ENCODE measurements around the gene ERBB2.
"Not testable (repeated sequence)": the region's sequence is repeated elsewhere in the genome, so short reads cannot be mapped to it uniquely, and the experiment has no call there.

Gene ERBB2

DNA sequence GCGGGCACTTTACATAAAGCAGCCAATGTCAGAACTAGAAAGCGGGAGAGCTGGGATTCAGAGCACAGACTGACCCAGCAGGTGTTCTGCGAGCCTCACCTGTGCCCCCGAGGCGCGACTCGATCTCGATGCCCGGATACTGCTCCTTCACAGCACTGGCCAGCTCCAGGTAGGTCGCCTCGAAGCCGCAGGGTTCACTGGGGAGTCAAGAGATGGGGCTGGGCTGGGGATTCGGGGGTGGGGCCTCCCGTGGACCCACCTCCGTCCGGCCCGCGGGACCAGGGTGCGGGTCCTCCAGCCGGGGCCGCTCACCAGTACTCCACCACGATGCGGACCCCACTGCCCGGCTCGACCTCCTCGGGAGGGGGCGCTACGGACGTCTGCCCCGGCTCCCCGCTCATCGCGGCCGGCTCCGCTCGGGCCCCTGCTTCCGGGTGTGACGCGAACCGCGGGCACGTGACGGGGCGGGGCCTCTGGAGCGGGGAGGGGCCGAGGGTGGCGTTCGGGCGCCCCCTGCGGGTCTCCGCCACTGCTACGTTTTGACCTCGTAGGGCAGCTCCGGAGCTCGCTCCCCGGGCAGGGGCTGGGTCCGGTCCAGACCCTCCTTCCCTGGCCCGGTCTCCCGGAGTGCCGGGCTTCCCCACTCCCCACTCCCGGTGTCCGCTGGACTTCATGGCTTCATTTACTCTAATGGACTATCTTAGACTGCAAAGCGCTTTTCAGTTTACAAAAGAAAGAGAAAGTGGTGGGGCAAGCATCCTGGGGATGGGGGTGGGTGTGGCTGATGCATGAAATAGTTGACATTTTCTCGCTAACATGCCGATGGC, 30.4 kb downstream of the ERBB2 start, which contains the start of gene MIEN1:
Gene MIEN1, minus strand, starts transcription at position 438 of the 827 bp plus-strand sequence. Its CDS starts 37 bp downstream, at position 401.
- DNase-seq = peak; percentile 81 to 87

DNA sequence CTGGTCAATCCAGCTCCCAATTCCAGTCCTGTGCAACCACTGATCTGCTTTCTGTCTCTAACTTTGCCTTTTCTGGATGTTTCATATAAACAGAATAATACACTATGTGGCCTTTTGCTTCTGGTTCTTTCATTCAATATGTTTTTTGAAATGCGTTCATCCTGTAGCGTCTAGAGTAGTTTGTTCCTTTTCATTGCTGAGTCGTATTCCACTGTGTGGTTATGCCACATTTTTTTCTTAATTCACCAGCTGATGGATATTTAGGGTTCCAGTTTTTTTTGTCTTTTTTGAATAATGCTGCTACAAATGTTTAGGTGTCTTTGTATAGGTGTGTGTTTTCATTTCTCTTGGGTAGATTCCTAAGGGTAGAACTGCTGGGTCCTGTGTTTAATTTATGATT, 32.7 kb downstream of the ERBB2 start:
- no peak for DNase-seq

DNA sequence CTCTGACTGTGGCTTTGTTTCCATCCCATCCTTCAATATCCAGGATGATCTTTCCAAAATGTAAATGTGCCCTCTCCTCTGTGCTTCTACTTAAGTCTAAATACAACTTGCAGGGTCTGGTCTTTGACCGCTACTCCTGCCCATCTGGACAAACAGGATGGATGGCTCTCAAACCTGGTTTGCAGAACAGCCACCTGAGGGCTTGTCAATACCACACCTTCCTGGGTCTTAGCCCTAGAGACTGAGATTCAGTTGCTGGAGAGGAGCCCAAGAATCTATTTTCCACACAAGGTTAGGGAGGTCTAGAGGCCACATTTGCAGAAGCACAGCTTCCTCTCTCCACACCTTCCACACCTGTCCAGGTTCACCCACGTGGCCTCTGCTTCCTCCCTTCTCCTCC, 36.0 kb downstream of the ERBB2 start:
- no peak for DNase-seq

DNA sequence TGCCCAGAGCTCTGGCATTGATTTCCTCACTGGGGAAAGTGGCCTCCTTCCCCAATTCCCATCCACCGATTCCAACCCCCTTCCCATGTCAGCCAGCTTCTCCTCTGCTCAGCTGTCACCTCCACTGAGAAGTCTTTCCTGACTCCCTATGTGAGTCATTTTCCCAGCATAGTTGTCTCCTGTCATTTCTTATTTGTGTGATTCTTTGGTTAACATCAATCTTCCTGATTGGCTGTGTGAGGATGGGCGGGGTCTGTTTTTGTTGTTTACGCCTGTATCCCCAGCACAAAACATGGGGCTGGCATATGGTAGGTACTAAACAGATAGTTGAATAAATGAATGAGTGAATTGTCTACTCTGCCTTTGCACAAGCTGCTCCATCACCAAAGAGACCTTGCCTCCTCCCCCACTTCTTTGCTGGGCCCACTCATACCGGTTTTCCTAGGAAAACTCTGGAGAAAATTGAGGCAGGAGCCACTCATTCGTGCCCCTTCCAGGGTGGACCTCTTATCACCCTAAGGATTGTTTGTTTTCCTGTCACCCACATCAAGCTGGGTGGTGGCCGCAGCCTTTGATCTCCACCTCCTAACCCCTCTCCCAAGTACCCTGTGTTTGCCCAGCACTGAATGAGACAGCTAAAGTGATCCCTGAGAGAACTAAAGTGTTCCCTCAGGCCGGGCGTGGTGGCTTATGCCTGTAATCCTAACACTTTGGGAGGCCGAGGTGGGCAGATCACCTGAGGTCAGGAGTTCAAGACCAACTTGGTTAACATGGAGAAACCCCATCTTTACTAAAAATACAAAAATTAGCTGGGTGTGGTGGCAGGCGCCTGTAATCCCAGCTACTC, 36.7 kb downstream of the ERBB2 start:
- DNase-seq = no peak

DNA sequence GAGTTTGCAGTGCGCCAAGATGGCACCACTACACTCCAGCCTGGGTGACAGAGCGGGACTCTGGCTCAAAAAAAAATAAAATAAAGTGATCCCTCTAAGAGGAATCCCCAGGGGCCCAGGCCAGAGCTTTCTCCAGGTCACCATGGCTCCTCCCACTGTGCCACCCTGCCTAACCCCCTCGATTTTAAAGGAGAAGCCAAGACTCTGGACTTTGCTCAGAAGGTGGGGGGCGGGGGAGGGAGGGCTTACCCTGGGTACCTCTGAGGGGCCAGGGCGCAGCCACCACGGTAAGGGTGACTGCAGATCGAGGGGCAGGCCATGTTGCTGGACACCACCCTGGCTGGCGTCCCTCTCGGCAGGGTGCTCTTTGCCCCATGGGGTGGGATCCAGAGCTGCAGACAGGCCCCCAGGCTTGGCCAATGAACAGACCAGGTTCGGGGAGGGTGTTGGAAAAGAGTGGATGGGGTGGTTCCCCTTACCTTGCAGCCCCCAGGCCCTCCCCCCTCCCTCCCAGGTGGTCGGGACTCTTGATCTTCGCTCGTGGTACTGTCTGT, 37.4 kb downstream of the ERBB2 start:
- DNase-seq = no peak

DNA sequence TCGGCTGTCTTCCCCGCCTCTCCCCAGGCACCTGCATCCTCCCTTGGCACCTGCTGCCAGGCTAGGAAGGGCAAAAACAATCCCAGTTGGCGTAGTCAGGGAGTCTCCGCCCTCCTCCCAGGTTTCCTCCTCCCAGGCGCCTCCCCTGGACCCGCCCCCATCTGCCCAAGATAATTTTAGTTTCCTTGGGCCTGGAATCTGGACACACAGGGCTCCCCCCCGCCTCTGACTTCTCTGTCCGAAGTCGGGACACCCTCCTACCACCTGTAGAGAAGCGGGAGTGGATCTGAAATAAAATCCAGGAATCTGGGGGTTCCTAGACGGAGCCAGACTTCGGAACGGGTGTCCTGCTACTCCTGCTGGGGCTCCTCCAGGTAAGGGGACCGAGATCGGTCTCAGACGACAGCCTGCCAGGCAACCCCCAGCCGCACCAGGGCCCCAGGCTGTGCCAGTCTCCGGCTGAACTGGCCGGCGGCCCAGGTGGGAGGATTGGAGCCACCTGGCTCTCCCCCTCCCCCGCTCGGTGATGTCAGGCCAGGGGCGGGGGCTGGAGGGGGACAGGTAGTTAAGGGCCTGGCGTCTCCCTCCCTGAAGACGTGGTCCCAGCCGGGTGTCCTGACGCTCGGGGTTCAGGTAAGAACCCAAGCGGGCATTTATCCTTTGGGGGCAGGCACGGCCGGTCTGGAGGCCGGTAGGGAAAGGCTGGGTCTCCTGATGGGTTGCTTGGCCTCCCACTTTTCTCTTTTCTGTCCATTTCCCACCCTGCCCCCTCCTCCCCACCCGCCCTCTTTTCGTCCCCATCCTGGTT, 38.1 kb downstream of the ERBB2 start, which contains the start of gene GRB7:
Gene GRB7, plus strand, starts transcription at position 179 of the 808 bp plus-strand sequence. CDS start 4,364 bp downstream, outside the sequence.
- DNase-seq = peak; percentile 93 to 95

DNA sequence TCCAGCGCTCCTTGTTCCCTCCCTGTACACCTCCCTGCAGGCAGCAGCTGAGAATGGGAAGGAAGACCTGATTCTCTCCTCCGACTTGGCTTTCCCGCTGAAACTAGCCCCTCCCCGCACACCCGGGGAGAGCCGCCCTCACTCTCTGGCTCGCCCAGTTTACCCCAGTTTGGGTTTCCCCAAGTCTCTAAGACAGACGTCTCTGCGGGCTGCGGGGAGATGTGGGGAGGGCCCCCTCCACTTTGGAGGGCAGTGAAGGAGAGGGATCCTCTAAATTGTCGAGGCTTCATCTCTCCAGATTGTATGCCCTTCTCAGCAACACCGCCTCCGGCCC, 38.7 kb downstream of the ERBB2 start:
- DNase-seq = peak; percentile 67 to 69

DNA sequence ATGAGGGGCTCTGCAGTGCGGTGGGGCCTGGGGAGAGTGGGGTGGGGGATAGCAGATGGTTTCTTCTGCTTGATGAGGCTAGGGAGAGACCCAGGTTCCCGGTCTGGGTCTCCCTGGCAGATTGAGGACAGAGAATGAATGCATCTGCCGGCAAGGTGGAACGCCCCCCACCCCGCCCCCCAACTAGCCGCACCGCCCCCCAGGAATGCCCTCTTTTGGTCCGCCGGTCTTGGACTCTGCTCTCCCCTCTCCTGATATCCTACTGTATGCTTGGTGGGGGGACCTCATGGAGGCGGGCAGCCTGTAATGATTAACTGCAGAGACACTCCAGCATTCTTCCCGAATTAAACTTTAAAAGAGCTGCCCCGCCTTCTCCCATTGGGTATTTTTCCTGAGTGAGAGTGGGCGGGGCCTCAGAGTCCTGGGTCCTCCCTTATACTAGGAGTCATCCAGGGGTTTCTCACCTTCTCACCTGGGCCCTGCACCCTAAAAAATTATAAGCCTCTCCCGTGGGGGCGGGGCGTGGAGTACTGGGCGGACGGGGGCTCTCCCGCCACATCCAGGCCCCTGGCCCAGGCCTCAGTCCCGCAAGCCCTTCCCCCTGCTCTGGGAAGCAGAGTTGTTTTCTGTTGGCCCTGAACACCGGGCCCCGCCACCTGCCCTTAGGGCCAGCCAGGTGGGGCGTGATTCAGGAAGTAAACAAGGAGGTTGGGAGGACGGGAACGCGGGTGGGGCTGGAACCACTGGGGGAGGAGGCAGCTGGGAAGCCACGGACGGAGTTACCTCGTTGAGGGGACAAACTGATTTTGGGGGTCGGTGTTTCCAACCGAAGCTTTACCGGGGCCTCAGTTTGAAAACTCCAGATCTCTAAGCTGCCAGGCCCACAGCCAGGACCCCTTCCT, 39.4 kb downstream of the ERBB2 start:
- DNase-seq = peak; percentile 73 to 87

DNA sequence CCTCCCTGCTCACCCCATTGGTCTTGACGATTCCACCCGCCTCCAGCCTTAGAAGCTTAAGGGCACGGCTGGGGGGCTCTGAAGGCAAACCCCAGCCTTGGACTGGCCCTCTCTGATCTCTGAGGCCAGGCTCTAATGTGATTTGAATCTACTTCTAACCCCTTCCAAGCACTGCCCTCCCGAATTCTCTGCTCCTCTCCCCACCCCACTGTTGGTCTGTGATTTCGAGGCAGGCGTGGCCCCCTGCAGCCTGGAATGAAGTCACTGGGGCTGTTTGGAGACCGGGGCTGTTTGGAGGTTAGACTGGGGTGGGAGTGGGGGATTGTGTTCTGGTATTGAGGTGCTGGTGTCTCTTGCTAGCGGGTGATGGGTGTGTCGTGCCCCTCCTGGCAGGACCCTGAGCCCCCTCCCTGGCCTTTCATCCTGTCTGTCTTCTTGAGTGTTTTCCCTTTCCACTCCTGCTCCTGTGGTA, 40.1 kb downstream of the ERBB2 start:
- DNase-seq = peak; percentile 13 to 31

DNA sequence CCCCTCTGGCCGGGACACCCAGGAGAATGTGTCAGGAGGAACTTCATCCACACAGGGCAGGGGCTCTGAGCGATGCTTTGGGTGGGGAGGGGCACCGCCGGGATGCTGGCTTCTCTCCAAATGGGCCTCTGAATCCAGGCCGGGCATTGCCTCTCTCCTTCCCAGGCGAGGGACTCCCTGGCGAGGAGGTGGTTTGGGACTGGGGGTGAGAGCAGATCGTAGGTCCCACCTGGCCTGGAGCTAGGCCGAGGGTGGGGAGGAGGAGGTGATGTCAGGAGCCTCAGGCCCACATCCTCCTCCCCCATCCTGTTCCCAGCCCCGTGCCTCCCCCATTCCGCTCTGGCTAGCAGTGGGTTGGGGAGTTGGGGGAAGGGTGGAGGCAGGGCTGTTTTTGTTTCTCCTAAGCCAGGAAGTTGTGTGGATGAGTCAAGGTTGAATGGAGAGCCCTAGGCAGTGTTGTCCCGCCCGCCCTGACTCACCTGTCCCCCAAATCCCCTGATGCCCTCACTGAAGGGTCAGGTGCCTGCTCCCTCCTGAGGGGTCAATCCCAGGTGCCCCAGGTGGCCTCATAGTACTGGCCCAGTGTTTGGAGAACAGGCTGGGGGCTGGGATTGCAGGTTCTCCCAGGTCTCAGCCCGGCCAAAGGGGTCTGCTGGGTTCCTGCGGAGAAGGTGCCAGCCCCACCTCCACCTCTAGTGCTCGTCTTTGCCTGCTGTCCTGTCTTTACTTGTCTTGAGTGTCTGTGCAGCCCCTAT, 40.7 kb downstream of the ERBB2 start:
- peak; percentile 26 to 51 for DNase-seq

DNA sequence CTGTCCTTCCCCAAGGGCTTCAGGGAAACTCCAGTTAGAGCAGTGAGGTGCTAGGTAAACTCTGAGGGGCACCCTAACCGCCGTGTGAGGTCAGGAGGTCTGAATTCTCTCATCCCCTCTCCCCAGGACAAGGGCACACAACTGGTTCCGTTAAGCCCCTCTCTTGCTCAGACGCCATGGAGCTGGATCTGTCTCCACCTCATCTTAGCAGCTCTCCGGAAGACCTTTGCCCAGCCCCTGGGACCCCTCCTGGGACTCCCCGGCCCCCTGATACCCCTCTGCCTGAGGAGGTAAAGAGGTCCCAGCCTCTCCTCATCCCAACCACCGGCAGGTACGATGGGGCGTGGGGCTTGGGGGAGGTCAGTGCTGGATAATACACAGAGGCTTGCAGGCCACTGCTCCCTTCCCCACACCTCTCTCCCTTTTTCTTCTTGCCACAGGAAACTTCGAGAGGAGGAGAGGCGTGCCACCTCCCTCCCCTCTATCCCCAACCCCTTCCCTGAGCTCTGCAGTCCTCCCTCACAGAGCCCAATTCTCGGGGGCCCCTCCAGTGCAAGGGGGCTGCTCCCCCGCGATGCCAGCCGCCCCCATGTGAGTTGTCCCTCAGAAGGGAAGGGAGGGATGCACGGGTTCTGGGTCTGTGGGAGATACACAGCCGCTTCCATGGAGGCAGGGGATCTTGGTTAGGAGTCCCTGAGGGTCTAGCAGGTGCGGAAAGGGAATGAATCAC, 42.4 kb downstream of the ERBB2 start:
- DNase-seq = no peak

DNA sequence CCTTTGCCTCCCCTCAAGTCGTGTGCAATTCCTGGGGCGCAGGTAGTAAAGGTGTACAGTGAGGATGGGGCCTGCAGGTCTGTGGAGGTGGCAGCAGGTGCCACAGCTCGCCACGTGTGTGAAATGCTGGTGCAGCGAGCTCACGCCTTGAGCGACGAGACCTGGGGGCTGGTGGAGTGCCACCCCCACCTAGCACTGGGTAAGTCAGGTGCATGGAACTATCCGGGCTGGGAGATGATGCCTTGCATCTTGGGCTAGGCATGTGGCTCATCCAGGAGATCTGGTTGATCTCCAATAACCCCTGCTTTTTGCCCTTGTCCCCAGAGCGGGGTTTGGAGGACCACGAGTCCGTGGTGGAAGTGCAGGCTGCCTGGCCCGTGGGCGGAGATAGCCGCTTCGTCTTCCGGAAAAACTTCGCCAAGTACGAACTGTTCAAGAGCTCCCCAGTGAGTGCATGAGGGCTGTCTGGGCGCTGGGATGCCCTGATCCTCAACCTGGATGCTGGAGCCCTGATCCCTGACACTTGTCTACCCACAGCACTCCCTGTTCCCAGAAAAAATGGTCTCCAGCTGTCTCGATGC, 43.1 kb downstream of the ERBB2 start:
- DNase-seq = no peak

DNA sequence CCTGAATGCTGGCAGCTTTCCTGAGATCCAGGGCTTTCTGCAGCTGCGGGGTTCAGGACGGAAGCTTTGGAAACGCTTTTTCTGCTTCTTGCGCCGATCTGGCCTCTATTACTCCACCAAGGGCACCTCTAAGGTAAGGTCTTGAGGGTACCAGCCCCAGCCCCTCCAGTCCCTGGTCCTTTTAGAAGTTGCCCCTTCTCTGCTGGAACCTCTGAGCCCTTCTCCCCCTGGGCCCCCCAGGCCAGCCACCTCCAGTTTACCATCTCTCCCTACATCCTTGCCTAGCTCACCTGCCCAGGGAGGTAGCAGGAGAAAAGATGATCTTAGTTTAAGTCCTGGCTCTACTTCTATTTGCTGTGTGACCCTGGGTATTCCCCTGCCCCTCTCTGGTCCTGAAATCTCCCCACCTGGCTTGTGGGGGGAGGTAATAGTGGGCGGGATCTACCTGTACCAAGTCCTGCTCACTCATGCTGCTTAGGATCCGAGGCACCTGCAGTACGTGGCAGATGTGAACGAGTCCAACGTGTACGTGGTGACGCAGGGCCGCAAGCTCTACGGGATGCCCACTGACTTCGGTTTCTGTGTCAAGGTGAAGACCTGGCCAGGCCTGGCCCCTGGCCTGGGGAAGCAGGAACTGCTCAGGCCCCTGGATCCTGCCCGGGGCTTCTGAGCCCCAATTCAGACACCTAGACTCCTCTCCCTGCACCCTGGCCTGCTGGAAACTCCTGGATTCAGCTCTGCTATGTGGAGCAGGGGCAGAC, 44.4 kb downstream of the ERBB2 start:
- no peak for DNase-seq

DNA sequence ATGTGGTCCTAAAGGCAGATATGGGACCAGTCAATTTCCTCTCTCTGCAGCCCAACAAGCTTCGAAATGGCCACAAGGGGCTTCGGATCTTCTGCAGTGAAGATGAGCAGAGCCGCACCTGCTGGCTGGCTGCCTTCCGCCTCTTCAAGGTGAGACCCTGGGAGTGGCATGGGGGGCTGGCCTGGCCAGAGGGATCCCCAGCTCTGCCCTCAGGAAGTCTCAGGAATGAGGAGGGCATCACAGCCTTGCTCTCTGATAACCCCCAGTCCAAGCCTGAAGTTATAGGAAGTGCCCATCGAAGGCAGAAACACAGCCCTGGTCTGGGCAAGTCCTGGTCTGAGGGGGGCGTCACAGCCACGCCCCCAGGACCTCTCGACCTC, 45.0 kb downstream of the ERBB2 start:
- no peak for DNase-seq

DNA sequence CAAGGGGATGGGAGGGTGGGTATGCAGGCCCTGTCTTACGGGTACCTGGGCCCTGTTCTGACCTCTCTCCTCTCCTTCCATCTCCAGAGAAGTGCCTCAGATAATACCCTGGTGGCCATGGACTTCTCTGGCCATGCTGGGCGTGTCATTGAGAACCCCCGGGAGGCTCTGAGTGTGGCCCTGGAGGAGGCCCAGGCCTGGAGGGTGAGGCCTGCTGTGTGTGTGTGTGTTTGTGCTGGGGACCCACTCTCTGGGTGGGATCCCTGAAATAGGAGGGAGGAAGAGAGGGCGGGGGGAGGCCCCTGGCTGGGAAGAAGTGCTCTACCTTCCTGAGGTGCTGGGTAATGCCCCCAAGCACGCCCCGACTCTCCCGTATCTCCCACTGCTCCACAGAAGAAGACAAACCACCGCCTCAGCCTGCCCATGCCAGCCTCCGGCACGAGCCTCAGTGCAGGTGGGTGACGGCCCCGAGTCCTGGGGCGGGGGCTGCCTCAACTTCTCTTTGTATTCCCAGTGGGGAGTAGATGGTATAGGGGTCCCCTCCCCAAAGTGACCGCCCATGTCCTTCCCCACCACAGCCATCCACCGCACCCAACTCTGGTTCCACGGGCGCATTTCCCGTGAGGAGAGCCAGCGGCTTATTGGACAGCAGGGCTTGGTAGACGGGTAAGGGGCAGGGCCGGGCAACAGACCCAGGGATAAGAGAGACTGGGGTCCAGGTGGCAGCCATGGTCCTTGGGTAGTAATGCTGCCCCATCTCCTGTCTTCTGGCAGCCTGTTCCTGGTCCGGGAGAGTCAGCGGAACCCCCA, 45.7 kb downstream of the ERBB2 start:
- DNase-seq = no peak

DNA sequence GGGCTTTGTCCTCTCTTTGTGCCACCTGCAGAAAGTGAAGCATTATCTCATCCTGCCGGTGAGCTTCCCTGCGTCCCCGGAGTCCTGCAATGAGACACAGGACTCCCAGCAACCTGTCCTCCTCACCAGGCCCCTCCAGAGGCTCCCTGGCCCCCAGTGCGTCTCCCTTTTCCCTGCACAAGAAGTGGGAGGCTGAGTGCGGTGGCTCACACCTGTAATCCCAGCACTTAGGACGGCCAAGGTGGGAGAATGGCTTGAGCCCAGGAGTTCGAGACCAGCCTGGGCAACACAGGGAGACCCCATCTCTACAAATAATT, 46.2 kb downstream of the ERBB2 start:
- DNase-seq = no peak

DNA sequence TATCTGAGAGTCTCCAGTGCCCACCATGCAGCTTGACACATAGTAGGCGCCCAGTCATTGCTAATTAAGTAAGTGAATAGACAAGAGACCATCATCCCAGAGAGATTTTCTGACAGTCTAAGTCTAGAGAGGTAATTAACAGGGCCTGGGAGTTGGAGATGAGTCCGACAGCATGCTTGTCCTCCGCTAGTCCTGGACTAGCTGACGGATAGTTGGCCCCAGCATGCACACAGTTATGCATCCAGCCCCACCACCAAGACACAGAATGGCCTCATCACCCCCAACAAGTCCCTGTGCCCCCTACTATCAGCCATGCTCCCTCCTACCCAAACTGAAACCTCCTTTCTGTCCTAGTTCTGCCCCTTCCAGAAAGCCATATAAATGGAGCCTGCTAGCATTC, 47.9 kb downstream of the ERBB2 start:
- no peak for DNase-seq

DNA sequence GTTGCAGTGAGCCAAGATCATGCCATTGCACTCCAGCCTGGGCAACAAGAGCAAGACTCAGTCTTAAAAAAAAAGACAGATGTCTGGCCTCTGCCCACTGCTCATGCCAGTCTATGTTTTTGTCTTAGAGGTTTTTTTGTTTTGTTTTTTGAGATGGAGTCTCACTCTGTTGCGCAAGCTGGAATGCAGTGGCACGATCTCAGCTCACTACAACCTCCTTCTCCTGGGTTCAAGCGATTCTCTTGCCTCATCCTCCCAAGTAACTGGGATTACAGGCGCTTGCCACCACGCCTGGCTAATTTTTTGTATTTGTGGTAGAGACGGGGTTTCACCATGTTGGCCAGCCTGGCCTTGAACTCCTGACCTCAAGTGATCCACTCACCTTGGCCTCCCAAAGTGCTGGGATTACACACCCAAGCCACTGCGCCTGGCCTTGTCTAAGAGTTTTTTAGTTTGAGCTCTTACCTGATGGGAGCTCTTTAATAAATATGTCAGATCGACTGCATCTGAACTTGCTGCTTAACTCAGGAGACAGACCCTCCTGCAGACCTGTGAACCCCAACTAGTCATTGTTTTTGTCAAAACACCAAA, 48.7 kb downstream of the ERBB2 start:
- DNase-seq = not testable (repeated sequence)

Measured in NCI-H2081 (cell line).